ENCODE results near the gene TSSC4. TPM values are rescaled to one million over a fixed set of nuclear protein-coding genes. Genes with fewer than 3 reads are reported as not detected.

The TSSC4 gene
- total and polyA plus RNA-seq, 9 of the 15 experiments (the other 6 are each of a cell fraction or from before 2014, with no cell fraction given), result 0.41 to 54.2 (median 11.0) TPM

DNA sequence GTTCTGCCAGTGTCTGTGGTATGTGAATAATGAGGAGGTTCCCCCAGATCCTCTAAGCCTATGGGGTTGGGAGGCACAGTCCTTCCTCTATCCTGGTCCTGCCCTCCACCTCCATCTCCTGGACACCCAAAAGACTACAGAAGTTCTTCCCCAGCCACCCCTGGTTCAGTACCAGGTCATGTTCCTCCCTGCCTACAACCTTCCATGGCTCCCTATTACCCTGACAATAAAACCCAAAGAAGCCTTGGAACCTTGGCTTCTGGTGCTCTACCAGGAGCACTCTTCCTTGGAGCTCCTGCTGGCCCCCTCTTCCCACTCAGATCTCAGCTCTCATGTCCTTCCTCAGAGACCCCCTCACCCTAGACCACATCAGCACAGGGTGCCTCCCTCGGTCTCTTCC is 30.8 kb downstream of the TSSC4 start:
- no peak for FAIRE-seq

DNA sequence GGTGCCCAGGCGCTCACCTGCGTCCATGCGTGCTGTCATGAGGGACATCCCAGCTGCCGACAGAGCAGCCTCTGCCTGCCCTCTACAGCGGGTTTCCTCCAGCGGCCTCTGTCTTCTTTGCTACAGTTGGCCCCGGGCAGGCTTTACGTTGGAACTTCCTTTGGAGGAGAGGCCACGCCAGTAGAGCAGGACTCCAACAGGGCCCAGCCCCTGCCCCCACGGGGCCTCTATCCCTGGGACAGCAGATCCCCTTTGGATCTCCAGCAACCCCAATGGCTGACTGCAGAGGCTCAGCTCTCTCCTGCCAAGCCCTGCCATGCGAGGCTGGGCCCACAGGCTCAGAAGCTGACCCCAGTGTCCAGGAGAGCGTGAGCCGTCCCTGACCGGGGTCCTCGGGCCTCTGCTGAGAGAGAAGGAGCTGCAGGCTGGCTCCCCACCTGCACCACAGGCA is 31.6 kb downstream of the TSSC4 start:
- no TSS peak for BruUV-seq (replicated peaks)
- ChIA-PET POLR2A (no interaction called here), CTCF (ENCODE audit: low intra/inter-chr PET ratio) (interaction anchor here (1.0 kb wide), 1 partner anchor 101 kb away, joined by 3 read pairs; no protein-coding TSS in a partner anchor)
- Histone ChIP-seq H3K9me3 (replicated peaks; ENCODE audit: control insufficient read depth, insufficient read depth, low read depth, low read length) (peaks cover 6% of the 10 kb centered on the region; the same call in 1 of the 2 replicates), H3K9ac (ENCODE audit: insufficient read depth in 1 of 2, low read depth in 2 of 2, low read length in 2 of 2) (peak overlapping the region in 1 of 2 experiments; percentile 20; a peak in 1 of 4 replicates), H3K36me3 (ENCODE audit: control insufficient read depth, insufficient read depth, low read length) (no peaks in the 10 kb centered on the region), H3K4me2 (ENCODE audit: insufficient read depth, low read length) (no peak overlapping the region), H2AFZ (ENCODE audit: low read depth, low read length) (no peak overlapping the region), H4K20me1 (replicated peaks; ENCODE audit: control insufficient read depth, insufficient read depth, low read length) (peaks cover 4% of the 10 kb centered on the region), H3K79me2 (ENCODE audit: control insufficient read depth, insufficient read depth, low read length) (no peaks in the 10 kb centered on the region), H3K4me3 (no peak overlapping the region), H3K27me3 (ENCODE audit: control insufficient read depth in 2 of 2, insufficient read depth in 2 of 2, low read length in 2 of 2) (peaks cover 2 to 46% of the 10 kb centered on the region in 2 experiments; a peak in 3 of 5 replicates), H3K4me1 (replicated peaks in 1 of 2; ENCODE audit: control insufficient read depth in 2 of 2, insufficient read depth in 2 of 2, low read length in 2 of 2) (peaks cover 0 to 3% of the 10 kb centered on the region in 2 experiments; a peak in 1 of 5 replicates), H3K9me1 (ENCODE audit: control insufficient read depth, insufficient read depth, low read length) (peaks cover 2% of the 10 kb centered on the region), H3K27ac (ENCODE audit: extremely low read depth, low read depth, low read length) (no peak overlapping the region)
- FAIRE-seq (no peak), ATAC-seq (no peak), DNase-seq (ENCODE audit: extremely low read depth in 1 of 4, low spot score in 3 of 4) (no peak)
- in situ Hi-C loops (cut with MboI), result no loop called here
- intact Hi-C loops (cut with micrococcal nuclease), result no loop called here
- WGBS (ENCODE audit: insufficient coverage, low coverage, missing lambda C conversion rate), result 8% methylated on average over 13 of the region's 15 CpGs
- TF ChIP-seq SMARCA5 (IDR thresholded peaks at IDR 0.05) (no peak), CBX5 (IDR thresholded peaks at IDR 0.05; ENCODE audit: borderline replicate concordance, low read depth) (no peak)
- TF ChIP-seq, protein P1, sequence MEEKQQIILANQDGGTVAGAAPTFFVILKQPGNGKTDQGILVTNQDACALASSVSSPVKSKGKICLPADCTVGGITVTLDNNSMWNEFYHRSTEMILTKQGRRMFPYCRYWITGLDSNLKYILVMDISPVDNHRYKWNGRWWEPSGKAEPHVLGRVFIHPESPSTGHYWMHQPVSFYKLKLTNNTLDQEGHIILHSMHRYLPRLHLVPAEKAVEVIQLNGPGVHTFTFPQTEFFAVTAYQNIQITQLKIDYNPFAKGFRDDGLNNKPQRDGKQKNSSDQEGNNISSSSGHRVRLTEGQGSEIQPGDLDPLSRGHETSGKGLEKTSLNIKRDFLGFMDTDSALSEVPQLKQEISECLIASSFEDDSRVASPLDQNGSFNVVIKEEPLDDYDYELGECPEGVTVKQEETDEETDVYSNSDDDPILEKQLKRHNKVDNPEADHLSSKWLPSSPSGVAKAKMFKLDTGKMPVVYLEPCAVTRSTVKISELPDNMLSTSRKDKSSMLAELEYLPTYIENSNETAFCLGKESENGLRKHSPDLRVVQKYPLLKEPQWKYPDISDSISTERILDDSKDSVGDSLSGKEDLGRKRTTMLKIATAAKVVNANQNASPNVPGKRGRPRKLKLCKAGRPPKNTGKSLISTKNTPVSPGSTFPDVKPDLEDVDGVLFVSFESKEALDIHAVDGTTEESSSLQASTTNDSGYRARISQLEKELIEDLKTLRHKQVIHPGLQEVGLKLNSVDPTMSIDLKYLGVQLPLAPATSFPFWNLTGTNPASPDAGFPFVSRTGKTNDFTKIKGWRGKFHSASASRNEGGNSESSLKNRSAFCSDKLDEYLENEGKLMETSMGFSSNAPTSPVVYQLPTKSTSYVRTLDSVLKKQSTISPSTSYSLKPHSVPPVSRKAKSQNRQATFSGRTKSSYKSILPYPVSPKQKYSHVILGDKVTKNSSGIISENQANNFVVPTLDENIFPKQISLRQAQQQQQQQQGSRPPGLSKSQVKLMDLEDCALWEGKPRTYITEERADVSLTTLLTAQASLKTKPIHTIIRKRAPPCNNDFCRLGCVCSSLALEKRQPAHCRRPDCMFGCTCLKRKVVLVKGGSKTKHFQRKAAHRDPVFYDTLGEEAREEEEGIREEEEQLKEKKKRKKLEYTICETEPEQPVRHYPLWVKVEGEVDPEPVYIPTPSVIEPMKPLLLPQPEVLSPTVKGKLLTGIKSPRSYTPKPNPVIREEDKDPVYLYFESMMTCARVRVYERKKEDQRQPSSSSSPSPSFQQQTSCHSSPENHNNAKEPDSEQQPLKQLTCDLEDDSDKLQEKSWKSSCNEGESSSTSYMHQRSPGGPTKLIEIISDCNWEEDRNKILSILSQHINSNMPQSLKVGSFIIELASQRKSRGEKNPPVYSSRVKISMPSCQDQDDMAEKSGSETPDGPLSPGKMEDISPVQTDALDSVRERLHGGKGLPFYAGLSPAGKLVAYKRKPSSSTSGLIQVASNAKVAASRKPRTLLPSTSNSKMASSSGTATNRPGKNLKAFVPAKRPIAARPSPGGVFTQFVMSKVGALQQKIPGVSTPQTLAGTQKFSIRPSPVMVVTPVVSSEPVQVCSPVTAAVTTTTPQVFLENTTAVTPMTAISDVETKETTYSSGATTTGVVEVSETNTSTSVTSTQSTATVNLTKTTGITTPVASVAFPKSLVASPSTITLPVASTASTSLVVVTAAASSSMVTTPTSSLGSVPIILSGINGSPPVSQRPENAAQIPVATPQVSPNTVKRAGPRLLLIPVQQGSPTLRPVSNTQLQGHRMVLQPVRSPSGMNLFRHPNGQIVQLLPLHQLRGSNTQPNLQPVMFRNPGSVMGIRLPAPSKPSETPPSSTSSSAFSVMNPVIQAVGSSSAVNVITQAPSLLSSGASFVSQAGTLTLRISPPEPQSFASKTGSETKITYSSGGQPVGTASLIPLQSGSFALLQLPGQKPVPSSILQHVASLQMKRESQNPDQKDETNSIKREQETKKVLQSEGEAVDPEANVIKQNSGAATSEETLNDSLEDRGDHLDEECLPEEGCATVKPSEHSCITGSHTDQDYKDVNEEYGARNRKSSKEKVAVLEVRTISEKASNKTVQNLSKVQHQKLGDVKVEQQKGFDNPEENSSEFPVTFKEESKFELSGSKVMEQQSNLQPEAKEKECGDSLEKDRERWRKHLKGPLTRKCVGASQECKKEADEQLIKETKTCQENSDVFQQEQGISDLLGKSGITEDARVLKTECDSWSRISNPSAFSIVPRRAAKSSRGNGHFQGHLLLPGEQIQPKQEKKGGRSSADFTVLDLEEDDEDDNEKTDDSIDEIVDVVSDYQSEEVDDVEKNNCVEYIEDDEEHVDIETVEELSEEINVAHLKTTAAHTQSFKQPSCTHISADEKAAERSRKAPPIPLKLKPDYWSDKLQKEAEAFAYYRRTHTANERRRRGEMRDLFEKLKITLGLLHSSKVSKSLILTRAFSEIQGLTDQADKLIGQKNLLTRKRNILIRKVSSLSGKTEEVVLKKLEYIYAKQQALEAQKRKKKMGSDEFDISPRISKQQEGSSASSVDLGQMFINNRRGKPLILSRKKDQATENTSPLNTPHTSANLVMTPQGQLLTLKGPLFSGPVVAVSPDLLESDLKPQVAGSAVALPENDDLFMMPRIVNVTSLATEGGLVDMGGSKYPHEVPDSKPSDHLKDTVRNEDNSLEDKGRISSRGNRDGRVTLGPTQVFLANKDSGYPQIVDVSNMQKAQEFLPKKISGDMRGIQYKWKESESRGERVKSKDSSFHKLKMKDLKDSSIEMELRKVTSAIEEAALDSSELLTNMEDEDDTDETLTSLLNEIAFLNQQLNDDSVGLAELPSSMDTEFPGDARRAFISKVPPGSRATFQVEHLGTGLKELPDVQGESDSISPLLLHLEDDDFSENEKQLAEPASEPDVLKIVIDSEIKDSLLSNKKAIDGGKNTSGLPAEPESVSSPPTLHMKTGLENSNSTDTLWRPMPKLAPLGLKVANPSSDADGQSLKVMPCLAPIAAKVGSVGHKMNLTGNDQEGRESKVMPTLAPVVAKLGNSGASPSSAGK (IDR thresholded peaks at IDR 0.05), result no peak

More for the DNA sequence above, 30.8 kb downstream of the TSSC4 start:
- Histone ChIP-seq H3K9me3 (replicated peaks; ENCODE audit: control insufficient read depth, insufficient read depth, low read depth, low read length) (peaks cover 6% of the 10 kb centered on the region; the same call in 1 of the 2 replicates), H3K9ac (ENCODE audit: insufficient read depth in 1 of 2, low read depth in 2 of 2, low read length in 2 of 2) (no peak overlapping the region), H3K4me1 (replicated peaks in 1 of 2; ENCODE audit: control insufficient read depth in 2 of 2, insufficient read depth in 2 of 2, low read length in 2 of 2) (peaks cover 0 to 3% of the 10 kb centered on the region in 2 experiments; a peak in 1 of 5 replicates), H4K20me1 (replicated peaks; ENCODE audit: control insufficient read depth, insufficient read depth, low read length) (peaks cover 4% of the 10 kb centered on the region), H3K9me1 (ENCODE audit: control insufficient read depth, insufficient read depth, low read length) (peaks cover 2% of the 10 kb centered on the region), H3K4me3 (no peak overlapping the region), H2AFZ (ENCODE audit: low read depth, low read length) (no peak overlapping the region), H3K36me3 (ENCODE audit: control insufficient read depth, insufficient read depth, low read length) (no peaks in the 10 kb centered on the region), H3K79me2 (ENCODE audit: control insufficient read depth, insufficient read depth, low read length) (no peaks in the 10 kb centered on the region), H3K4me2 (ENCODE audit: insufficient read depth, low read length) (no peak overlapping the region), H3K27ac (ENCODE audit: extremely low read depth, low read depth, low read length) (no peak overlapping the region), H3K27me3 (ENCODE audit: control insufficient read depth in 2 of 2, insufficient read depth in 2 of 2, low read length in 2 of 2) (peaks cover 0 to 38% of the 10 kb centered on the region in 2 experiments; a peak in 3 of 5 replicates)
- DNase-seq (ENCODE audit: extremely low read depth in 1 of 4, low spot score in 3 of 4) (no peak), ATAC-seq (no peak)
- in situ Hi-C loops (cut with MboI), result no loop called here
- ChIA-PET POLR2A (no interaction called here), CTCF (ENCODE audit: low intra/inter-chr PET ratio) (interaction anchor here (1.0 kb wide), 1 partner anchor 102 kb away, joined by 3 read pairs; no protein-coding TSS in a partner anchor)
- 0% methylated on average over 1 of the region's 1 CpG for WGBS (ENCODE audit: insufficient coverage, low coverage, missing lambda C conversion rate)
- intact Hi-C loops (cut with micrococcal nuclease), result no loop called here
- TF ChIP-seq BCOR (IDR thresholded peaks at IDR 0.05) (peak; percentile 38; the same call in 1 of the 2 replicates), ZFP36 (IDR thresholded peaks at IDR 0.05; ENCODE audit: low read depth, low read length, partially characterized antibody) (peak; percentile 10), NCOA6 (IDR thresholded peaks at IDR 0.05) (no peak)
- no TSS peak for BruUV-seq (replicated peaks)

All from K562 (cell line).